GM06990 (cell line): ENCODE measurements around the gene UNC45A.

Experiments used
- DNase-seq: peaks from one replicate; pipeline ENCODE4 v3.0.0-alpha.2; 2011; ENCODE audit not compliant: insufficient read length; ENCODE audit errors: extremely low read depth
- H3K27me3 ChIP-seq: replicated peaks from 2 replicates; pipeline ENCODE4 v1.6.0; 2011; ENCODE audit warnings: low read length; ENCODE audit not compliant: control insufficient read depth, insufficient read depth
- H3K36me3 ChIP-seq: 2 replicates; pipeline ENCODE4 v1.5.1; 2011; ENCODE audit warnings: low read length; ENCODE audit not compliant: control insufficient read depth, insufficient read depth
- H3K4me3 ChIP-seq: replicated peaks from 2 replicates; pipeline ENCODE4 v1.5.1; 2011; ENCODE audit warnings: low read depth, mild to moderate bottlenecking, control low read depth, low read length
- TF ChIP-seq, protein P1 (sequence below): IDR thresholded peaks from 2 replicates; pipeline ENCODE4 v1.5.1; 2011; ENCODE audit warnings: low read length, control low read depth, mild to moderate bottlenecking, inconsistent platforms; ENCODE audit not compliant: insufficient read depth, poor library complexity, severe bottlenecking

The UNC45A gene

DNA sequence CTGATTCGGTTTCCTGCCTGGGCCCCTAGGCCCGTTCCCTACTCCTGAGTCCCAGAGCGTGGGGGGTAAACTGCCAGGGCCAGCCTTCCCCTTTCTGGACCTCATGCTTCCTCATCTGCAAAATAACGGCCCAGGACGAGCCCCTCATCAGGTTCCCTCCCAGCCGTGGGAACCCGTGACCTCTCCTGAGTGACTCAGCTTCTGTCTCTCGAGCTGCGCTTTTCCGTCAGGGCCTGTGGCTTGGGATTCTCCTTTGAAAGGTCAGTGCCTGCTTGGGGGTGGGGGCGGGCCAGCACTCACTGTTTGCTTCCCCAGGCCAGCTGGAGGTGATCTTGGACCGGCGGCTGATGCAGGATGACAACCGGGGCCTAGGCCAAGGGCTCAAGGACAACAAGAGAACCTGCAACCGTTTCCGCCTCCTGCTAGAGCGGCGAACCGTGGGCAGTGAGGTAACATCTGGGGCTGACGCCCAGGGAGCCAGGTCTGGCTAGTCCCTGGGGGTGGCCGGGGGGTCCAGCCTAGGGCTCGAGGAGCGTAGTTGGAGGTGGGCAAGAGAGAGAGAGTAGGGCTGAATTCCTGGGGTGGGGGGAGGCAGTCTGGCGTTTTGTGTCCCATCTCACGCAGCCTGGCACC, 19.2 kb upstream of the UNC45A start:
- TF ChIP-seq, protein P1, sequence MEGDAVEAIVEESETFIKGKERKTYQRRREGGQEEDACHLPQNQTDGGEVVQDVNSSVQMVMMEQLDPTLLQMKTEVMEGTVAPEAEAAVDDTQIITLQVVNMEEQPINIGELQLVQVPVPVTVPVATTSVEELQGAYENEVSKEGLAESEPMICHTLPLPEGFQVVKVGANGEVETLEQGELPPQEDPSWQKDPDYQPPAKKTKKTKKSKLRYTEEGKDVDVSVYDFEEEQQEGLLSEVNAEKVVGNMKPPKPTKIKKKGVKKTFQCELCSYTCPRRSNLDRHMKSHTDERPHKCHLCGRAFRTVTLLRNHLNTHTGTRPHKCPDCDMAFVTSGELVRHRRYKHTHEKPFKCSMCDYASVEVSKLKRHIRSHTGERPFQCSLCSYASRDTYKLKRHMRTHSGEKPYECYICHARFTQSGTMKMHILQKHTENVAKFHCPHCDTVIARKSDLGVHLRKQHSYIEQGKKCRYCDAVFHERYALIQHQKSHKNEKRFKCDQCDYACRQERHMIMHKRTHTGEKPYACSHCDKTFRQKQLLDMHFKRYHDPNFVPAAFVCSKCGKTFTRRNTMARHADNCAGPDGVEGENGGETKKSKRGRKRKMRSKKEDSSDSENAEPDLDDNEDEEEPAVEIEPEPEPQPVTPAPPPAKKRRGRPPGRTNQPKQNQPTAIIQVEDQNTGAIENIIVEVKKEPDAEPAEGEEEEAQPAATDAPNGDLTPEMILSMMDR, result no peak
- Histone ChIP-seq H3K36me3 (peaks cover 65% of the 10 kb centered on the region), H3K4me3 (no peak overlapping the region), H3K27me3 (no peaks in the 10 kb centered on the region)
- no peak for DNase-seq

DNA sequence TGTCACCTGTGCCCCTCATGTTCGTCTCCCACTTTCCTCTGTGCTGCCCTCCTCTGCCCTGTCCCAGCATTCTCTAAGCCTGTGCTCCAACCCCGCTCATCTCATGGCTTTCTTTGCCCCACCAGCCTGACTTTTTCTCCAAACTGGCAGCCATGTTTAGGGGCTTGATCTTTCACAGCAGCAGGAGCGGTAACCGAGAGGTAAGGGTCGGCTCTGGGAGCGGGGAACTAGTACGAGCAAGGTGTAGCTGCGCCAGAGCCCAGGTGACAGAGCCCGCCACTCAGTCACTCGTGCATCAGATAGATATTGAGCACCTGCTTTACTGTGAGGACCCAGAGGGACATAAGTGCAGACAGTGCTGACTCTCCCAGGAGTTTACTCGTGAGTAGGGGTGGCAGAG, 18.6 kb upstream of the UNC45A start:
- DNase-seq, result no peak
- no peak overlapping the region for H3K4me3 ChIP-seq
- TF ChIP-seq, protein P1, result no peak
- no peaks in the 10 kb centered on the region for H3K27me3 ChIP-seq
- peaks cover 60% of the 10 kb centered on the region for H3K36me3 ChIP-seq

DNA sequence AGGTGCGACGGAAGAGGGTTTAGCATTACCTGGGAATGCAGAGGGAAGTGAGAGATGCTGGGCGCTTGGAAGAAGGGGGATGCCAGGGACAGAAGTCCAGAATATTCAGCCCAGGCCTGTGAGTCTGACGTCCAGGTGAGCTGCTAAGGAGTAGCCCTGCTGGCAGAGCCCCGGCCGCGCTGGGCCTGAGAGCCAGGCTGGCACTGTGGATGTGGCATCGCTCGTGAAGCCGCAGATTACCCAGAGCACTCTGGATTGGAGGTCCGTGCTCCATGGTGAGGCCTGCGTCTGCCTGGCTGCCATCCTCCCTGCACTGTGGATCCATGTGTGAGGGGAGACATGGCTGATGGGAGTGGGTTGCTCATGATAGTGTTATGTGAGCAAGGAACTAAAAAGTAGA, 17.5 kb upstream of the UNC45A start:
- H3K4me3 ChIP-seq, result no peak overlapping the region
- TF ChIP-seq, protein P1, result no peak
- DNase-seq, result no peak
- H3K27me3 ChIP-seq, result no peaks in the 10 kb centered on the region
- peaks cover 52% of the 10 kb centered on the region for H3K36me3 ChIP-seq

DNA sequence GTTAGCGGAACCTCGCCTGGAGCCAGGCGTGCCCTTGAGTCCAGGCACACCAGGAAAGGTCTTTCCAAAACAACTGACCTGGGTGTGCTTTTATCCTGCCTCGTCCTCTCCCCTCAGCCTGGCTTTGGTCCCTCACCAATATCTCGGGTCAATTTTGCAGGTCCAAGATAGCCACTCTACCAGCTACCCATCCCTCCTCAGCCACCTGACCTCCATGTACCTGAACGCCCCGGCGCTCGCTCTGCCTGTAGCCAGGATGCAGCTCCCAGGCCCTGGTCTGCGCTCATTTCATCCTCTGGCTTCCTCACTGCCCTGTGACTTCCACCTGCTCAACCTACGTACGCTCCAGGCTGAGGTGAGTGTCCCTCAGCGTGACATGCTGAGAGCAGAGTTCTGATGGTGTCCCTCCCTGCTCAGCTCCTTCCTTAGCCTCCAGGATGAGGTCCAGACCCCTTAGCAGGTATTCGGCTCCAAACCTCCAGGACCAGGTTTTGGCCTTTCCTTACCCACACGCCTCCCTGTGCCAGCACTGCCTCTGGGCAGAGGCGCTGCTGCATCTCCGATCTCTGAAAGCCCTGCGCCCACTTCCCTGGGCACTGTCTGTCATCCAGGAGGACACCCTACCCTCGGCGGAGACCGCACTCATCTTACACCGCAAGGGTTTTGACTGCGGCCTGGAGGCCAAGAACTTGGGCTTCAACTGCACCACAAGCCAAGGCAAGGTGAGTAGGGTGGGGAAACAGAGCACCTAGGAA, 16.9 kb upstream of the UNC45A start:
- H3K4me3 ChIP-seq, result no peak overlapping the region
- no peaks in the 10 kb centered on the region for H3K27me3 ChIP-seq
- H3K36me3 ChIP-seq, result peaks cover 47% of the 10 kb centered on the region
- TF ChIP-seq, protein P1, result no peak
- DNase-seq, result no peak

DNA sequence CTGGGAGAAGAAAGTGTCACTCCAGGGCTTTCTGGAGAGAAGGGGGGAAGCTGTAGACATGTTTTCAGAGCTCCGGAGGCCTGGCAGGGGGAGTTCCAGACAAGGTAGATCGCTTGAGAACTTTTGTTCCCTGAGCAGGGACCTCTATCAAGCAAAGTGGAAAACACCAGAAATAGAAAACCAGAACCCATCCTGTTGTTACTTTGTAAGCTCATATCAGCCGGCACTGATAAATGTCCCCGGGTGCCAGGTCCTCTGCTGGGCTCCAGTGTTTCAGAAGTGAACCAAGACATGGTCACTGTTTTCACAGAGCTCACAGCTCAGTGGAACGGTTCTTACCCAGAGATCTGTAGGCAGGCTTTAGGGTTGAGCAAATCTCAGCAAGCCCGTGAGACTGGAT, 16.2 kb upstream of the UNC45A start:
- H3K36me3 ChIP-seq, result peaks cover 43% of the 10 kb centered on the region
- DNase-seq, result no peak

More for the DNA sequence above, 16.2 kb upstream of the UNC45A start:
- H3K27me3 ChIP-seq, result no peaks in the 10 kb centered on the region
- TF ChIP-seq, protein P1, result no peak
- no peak overlapping the region for H3K4me3 ChIP-seq
